ENCODE data around the gene LMF2. TPM values are rescaled to one million over a fixed set of nuclear protein-coding genes. Genes with fewer than 3 reads are reported as not detected.
"Not testable (repeated sequence)": the region's sequence is repeated elsewhere in the genome, so short reads cannot be mapped to it uniquely, and the experiment has no call there.

The LMF2 gene
- polyA plus RNA-seq, 1 donor, result 36.6 TPM

DNA sequence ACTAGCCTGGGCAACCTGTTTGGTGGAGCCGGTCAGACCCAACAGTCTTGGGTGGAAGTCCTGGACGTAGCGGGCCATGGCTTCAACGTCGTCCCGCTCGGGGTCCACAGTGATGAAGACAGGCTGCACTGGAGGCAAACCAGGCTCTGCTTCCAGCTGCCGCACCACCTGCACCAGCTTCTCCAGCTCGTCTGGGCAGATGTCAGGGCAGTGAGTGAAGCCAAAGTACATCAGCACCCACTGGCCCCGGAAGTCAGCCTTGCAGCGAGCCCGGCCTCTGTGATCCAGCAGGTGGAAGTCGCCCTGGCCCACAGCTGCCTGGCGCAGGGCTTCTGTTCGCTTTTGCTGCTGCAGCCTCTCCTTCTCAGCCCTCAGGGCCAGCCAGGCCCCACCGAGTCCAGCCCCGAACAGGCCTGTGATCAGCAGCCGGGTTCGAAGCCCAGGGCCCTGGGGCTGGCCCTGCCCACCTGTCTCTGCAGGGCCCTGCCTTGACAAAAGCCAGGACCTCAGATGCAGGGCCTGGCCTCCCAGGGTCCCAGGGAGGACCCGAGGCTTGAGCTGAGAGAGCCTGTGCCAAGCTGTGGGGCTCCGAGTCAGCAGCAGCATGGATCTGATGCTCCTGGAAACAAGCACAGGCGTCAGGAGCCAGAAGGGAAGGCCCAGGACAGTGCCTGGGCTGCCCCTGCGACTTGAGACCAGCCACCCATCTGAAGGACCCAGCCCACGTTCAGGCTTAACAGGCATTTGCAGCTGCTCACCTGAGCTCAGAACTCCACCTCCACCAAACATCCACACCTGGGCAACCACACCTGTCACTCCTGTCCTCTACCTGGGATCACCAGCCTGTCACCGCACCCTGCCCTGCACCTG is 16.5 kb upstream of the LMF2 start:
- no peak for DNase-seq (ENCODE audit: low read depth)

DNA sequence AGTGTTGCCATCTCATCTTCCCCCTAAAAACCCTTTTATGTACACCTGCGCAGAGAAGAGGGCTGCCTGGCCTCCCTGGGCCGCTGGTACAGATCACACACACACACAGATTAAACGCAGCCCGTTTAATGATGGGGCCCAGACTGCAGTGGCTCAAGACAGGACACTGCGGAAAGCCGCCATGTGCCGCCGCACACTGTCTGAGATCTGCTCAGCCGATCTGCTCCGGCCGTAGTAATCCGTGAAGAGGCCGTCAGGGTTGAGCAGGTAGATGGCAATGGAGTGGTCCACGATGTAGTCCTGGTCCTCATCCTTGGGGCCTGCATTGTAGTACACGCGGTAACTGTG is 15.9 kb upstream of the LMF2 start:
- no peak for DNase-seq (ENCODE audit: low read depth)

DNA sequence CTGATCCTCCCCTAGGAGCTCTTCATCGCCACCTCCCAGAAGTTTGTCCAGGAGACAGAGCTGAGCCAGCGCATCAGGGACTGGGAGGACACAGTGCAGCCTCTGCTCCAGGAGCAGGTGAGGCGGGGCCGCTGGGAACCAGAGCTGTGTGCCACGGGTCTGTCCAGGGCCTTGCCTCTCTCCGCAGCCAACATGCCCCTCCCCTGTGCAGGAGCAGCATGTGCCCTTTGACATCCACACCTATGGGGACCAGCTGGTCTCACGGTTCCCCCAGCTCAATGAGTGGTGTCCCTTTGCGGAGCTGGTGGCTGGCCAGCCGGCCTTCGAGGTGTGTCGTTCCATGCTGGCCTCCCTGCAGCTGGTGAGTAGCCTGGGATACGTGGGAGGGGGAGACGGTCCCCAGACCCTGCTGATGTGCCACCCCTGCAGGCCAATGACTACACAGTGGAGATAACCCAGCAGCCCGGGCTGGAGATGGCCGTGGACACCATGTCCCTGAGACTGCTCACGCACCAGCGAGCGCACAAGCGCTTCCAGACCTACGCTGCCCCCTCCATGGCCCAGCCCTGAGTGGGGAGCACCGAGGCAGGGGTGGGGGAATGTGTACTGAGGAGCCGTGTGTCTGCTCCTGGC is 15.4 kb upstream of the LMF2 start:
- no peak for DNase-seq (ENCODE audit: low read depth)

DNA sequence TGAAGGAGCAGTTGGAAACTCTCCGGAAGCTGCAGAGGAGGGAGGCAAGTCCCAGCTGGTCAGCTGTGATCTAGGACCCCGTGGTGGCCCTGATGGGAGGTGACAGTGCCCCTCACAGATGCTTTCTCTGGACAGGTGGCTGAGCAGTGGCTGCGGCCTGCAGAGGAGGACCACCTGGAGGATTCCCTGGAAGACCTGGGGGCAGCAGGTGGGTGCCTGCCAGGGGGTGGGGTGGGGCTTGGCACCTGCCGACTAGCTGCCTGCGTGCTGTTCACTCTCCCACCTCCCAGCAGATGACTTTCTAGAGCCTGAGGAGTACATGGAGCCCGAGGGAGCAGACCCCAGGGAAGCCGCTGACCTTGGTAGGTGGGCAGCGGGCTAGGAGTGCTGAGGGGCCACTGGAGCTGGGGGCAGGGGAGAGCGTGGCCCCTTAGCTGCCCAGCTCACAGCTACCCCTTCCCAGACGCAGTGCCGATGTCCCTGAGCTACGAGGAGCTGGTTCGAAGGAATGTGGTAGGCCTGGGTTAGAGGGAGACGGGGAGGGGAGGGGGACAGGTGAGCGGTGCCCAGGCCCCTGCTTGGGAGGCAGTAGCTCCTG is 14.8 kb upstream of the LMF2 start:
- DNase-seq (ENCODE audit: low read depth), result no peak

DNA sequence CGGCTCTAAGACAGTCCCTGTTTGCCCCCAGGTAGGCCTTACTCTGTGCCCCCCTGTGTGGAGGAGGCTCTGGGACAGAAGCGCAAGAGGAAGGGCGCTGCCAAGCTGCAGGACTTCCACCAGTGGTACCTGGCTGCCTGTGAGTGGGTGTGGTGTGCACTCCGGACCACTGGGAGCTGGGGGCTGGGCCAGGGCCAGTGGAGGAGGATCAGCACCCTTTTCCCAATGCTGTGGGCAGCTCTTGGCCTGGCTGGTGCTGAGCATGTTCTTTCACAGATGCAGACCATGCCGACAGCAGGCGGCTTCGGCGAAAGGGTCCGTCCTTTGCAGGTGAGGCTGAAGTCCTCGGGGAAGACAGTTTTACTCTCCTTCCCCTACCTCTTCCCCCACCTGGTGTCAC is 14.2 kb upstream of the LMF2 start:
- DNase-seq (ENCODE audit: low read depth), result no peak

DNA sequence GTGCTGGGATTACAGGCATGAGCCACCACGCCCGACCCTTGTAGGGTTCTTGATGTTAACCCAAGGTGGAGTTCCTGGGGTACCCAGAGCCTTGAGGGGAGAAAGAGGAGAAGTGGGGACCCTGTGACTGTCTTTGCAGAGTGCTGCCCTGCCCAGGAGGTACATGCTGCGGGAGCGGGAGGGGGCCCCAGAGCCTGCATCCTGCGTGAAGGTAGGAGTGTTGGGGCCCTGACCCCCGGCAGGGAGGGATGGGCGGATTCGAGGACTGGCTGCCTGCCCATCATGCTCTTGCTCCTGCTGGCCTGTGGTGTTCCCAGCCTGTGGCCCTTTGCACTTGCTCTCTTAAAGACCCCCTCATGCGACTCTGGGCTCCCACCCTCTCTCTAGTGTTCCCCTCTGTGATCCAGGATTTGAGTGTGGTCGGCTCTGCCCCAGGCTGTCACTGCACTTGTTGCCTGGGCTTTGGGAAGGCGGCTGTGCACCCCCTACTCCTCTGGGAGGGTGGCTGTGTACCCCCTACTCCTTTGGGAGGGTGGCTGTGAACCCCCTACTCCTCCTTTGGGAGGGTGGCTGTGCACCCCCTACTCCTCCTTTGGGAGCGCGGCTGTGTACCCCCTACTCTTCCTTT is 13.4 kb upstream of the LMF2 start:
- no peak for DNase-seq (ENCODE audit: low read depth)

DNA sequence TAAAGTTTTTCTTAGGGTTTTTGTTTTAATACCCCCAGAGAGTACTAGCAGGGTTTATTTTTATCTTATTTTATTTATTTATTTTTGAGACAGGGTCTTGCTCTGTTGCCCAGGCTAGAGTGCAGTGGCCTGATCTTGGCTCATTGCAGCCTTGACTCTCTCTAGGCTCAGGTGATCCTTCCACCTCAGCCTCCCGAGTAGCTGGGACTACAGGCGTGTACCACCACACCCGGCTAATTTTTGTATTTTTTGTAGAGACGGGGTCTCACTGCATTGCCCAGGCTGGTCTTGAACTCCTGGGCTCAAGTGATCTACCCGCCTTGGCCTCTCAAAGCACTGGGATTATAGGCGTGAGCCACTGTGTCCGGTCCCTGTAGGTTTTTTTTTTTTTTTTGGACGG is 12.7 kb upstream of the LMF2 start:
- DNase-seq (ENCODE audit: low read depth), result not testable (repeated sequence)

DNA sequence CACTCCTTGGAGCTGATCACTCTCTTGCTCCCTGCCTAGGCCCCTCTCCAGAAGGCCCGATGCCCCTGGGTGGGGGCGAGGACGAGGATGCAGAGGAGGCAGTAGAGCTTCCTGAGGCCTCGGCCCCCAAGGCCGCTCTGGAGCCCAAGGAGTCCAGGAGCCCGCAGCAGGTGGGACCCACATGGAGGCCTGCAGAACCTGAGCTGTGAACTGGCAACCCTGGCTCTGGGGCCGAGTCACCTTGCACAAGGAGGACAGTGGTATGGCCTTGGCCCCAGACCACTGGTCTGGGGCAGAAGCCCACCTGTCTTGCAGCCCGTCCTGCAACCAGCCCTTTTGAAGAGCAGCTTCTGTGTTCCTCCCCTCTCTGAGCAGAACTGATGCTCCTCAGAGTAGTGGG is 11.6 kb upstream of the LMF2 start:
- DNase-seq (ENCODE audit: low read depth), result no peak

DNA sequence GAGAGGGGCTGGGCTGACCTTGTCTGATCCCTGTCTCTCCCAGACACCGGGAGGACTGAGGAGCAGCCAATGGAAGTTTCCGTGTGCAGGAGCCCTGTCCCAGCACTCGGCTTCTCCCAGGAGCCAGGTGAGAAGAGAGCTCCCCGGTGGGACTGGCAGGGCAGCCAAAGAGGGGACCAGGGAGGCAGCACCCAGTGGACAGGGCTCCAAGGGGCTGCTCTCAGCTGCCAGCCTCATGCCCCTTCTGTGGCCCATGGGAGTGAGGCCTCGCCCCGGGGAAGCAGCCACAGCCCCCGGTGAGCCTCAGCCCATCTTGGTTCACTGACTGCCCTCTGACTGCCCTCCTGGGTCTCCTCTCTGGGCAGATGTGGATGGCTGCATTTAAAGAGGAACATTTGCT is 11.1 kb upstream of the LMF2 start:
- DNase-seq (ENCODE audit: low read depth), result no peak

DNA sequence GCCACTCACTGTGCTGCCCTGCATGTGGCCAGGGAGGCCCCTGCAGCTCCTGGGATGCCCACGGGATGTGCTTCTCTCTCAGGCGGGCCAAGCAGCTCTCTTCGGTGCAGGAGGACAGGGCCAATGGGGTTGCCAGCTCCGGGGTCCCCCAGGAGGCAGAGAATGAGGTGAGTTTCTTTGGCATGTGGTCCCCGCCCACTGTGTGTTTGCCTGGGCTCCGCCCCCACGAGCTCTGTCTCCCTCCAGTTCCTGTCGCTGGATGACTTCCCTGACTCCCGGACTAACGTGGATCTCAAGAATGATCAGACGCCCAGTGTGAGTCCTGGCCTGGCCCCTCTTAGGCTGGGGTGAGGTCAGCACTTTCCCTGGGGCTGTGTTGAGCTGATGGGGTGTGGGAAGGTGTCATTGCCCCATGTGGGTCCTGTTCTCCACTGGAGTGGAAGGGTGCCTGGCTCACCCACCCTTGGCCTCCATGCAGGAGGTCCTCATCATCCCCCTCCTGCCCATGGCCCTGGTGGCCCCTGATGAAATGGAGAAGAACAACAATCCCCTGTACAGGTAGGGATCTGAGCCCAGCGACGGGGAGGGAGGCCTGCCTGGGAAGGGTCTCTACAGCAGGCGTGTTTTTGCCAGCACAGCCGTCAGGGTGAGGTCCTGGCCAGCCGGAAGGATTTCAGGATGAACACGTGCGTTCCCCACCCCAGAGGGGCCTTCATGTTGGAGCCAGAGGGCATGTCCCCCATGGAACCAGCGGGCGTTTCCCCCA is 10.2 kb upstream of the LMF2 start:
- DNase-seq (ENCODE audit: low read depth), result no peak

DNA sequence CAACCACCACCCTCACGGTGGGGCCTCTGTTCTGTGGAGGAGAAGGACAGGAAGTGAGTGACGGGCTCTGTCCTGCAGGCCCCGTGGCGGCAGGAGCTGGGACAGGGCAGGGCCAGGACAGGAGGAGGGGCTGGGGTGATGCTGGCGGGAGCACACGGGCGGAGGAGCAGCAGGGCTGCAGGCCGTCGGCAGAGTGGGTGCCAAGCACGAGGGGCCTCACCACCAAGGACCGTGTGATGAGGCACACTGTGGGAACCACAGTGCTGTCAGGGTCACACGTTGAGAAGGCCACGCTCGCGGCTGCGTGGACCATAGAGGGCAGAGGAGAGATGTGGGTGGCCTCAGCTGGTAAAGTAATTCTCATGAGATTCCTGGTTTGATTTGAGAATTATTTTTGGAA is 9.4 kb upstream of the LMF2 start:
- DNase-seq (ENCODE audit: low read depth), result no peak

DNA sequence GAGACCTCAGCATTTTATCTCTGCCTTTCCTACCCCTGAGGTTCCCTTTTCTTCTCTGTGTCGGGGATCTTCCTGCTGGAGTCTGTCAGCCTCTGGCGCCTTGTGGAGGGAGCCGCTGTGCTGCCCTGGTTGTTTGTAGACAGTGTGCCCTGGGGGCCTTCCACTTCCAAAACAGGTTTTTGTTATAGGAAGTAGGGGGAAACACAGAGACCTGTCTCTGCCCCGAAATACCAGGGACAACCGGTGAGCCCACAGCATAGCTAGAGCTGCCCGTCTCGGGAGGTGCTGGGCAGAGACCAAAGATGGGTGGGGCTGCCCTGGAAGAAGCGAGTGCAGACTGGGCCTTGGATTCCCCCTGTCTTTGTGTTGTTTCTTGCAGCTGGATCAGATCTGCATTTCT is 8.6 kb upstream of the LMF2 start:
- DNase-seq (ENCODE audit: low read depth), result no peak

DNA sequence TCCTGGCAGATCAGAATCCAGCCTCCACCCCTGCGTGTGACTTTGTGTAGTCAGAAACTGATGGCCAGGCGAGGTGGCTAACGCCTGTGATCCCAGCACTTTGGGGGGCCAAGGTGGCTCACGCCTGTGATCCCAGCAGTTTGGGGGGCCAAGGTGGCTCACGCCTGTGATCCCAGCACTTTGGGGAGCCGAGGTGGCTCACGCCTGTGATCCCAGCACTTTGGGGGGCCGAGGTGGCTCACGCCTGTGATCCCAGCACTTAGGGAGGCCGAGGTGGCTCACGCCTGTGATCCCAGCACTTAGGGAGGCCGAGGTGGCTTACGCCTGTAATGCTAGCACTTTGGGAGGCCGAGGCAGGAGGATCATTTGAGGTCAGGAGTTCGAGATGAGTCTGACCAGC is 5.7 kb upstream of the LMF2 start:
- no peak for DNase-seq (ENCODE audit: low read depth)

DNA sequence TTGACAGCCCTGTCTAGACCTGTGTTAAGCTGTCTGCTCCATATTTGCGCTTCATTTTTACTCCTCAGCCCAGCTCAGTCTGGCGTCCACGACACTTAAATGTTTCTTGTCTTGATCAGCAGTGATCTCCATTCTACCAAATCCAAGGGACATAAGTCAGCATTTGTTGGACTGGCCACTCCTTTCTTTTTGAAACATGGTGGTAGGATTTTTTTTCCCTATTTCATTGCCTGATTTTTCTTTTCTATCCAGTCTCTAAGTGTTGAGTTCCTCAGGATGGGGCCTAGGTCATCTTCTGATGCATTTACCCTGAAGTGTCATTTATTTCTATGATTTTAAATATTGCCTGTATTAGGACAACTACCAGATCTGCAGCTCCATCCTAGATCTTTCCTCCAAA is 1.4 kb upstream of the LMF2 start:
- DNase-seq (ENCODE audit: low read depth), result no peak

DNA sequence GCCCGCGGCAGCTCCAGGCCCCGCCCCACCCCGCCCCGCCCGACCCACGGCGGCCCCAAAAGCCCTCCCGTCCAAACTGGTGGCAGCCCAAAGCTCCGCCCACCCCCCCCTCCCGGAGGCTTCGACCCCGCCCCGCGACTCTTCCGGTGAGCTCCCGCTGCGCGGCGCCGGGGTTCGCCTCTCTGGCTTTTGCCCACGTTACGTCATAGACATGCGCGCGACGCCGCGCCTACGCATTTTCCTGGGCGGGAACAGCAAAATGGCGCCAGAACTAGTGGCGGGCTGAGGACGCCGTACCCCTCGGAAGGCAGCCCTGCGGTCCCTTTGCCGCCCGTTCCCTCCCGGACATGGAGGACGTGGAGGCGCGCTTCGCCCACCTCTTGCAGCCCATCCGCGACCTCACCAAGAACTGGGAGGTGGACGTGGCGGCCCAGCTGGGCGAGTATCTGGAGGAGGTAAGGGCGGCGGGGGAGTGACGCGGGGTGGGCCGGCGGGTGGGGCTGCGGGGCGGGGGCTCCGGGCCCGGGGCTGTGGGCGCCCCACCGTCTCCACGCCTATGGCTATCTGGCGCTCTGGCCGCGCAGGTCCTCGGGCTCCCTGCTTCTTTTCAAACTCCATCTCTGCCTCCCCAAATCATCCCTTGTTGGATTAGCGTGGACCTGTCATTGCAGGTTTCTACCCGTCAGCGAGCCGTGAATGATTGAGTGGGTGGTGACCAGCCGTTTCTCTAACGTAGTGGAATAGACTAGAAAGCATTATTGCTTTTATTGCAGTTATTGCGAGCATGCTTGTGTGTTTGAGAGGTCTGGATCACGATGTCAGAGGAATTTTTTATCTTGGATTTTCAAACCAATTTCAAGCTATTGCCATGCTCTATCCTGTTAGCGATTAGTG is 736 bp upstream of the LMF2 start, which contains the start of gene NCAPH2:
Gene NCAPH2 (plus strand): TSS at position 234 of the 894 bp plus-strand sequence. CDS start 114 bp downstream, at position 348.
- DNase-seq (ENCODE audit: low read depth), result peak; percentile 94

DNA sequence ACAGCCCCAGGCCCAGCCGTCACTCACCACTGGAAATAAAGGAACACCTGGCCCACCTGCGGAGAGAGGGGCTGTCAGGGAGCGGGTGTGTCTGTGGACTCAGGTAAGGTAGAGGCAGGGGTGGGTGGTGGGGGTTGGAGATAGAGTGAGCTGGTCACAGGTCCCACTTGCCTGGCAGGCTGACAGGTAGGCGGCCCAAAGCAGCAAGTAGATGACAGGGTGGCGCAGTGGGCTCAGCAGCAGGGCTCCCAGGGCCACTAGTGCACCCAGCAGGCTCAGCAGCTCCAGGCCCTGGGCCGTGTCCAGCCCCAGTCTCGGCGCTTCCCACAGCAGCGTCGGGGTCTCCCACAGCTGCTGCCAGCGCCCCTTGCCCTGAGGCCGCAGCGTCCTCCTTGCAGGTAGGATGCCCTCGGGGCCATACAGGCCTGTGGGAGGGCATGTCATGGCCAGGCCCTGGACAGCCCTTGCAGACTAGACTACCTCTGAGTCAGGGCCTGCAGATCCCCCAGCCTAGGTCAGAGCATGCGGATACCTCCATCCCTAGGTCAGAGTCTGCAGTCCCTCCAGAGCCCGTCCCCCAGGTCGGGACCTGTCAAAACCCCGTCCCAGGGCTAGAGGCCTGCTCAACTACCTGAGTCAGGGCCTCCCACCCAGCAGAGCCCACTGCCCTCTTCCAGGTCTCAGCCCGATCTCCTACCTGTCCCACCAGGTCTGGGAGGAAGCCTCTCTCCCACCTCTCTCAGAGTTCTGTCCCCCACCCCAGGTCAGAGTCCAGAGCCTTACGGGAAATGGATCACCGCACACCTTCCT is 686 bp downstream of the LMF2 start:
- DNase-seq (ENCODE audit: low read depth), result no peak

DNA sequence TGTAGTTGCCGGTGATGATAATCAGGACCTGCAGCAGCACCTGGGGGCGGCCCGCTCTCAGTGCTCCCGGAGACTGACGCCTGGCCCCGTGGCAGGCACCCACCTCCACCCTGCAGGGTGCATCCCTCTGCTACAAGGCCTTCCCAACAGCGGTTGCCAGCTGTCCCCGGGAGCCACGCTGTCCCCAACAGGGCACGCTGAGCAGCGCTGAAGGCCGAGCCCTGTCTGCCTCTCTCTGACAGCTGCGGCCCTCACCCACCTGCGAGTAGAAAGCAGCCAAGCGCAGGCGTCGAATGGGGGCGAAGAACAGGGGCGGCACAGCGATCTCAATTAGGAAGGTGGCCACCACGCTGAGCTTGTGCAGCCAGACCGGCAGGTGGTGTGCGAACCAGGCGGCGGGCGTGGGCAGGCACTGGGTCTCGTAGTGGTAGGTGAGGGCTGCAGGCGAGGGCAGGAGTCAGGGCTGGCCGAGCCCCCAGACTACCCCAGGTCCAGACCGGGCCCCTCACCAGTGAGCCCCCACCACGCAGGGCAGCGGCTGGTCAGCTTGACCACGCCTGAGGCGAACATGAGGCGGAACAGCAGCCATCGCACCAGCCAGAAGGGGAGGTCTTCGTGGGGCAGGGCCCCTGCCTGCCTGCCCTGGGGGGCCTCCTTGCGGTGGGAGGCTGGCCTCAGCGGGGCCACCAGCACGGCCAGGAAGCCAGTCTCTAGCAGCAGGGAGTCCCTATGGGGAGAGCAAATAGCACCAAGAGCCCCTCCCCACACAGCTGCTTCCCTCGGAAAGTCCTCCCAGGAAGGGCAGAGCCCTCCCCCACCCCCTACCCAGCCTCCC is 1.5 kb downstream of the LMF2 start:
- no peak for DNase-seq (ENCODE audit: low read depth)

DNA sequence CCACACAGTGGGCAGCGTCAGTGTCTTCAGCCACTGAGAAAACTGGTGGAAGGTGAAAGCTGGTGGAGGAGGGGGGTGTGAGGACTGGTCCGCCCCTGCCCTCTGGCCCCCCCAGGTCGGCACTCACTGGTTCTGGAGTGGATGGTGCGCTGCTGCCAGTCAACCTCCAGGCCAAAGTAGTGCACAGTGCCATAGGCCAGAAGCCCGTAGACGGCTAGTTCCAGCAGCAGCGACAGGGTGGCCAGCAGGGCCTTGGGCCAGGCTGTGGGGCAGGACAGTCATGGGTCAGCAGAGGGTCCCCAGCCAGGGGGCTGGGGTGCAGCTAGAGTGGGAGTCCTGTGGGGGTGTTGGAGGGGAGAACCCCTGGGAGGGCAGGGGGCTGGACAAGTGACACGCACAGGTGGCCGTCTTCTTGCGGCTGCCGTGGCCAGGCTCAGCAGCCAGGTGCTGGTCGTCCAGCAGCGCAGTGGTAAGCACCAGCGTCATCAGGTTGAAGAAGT is 2.2 kb downstream of the LMF2 start:
- DNase-seq (ENCODE audit: low read depth), result no peak

Data from forelimb muscle (tissue), 1 donor.